A673 (cell line): Measurements from ENCODE around the gene DPH2.

Source experiments
- CTCF ChIP-seq: fragments of 300-800, 200-600 bp; sonication (generic); conservative IDR thresholded peaks from 2 replicates; pipeline ENCODE4 v1.5.1; 2017; ENCODE audit warnings: low read depth, mild to moderate bottlenecking, antibody characterized with exemption, low read length, moderate library complexity, mixed read lengths
- EZH2 ChIP-seq: fragments of 200-600 bp; sonication (generic); IDR thresholded peaks from 2 replicates; pipeline ENCODE4 v1.6.1; 2017; ENCODE audit warnings: borderline replicate concordance, low read depth, mild to moderate bottlenecking, mixed read lengths, antibody characterized with exemption, low read length; ENCODE audit not compliant: poor library complexity, severe bottlenecking

GRCh38 chr1:43977376-43978263, 7.8 kb downstream of the DPH2 start:
- TF ChIP-seq CTCF (no peak), EZH2 (no peak)
